T-helper 22 cell (primary cell): Measurements from ENCODE around the gene EXD1.

ENCODE experiments used
- DNase-seq: peaks from one replicate; pipeline ENCODE4 v3.0.0-alpha.2; 2020; ENCODE audit warnings: low read depth

EXD1 gene

GRCh38 chr15:41231422-41232226 lies 1.1 kb upstream of the EXD1 start:
- no peak for DNase-seq

GRCh38 chr15:41230345-41230649 lies 260 bp downstream of the EXD1 start:
- DNase-seq: no peak

DNA sequence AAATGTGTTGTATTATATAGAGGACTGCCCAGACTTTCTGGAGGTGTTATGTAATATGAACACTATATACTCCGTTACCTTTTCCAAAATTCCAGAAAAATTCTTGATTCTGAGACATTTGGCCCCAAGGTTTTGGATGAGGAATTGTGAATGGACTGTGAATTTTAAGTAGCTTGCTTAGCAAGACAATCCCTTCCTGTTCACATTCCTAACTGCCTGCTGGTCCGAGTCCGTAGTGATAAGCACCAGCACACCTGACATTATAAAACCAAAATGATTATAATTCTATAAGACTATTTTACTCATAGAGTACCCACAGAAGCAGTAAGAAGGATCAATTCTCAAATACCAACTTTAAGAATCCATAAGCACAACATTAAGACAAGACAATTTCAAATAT lies 11.2 kb downstream of the EXD1 start:
- DNase-seq: no peak

DNA sequence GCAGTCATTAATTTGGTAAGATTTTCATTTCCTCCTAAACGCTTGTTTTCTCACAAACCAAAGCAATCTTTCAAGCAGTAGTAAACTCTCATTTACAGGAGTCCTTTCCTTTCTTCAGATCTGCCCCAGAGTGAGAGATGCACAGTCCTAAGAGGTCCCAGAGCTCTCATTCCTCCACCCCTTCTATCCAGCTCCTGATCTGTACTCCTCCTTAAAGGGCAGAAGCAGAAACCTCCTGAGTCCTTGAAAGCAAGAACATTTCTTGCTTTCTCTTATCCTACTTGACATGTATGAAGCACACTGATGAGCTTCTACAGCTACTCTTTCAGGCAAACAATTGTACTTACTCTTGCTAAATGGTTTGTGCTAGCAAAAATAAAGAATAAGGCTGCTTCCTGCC lies 11.7 kb downstream of the EXD1 start:
- no peak for DNase-seq

DNA sequence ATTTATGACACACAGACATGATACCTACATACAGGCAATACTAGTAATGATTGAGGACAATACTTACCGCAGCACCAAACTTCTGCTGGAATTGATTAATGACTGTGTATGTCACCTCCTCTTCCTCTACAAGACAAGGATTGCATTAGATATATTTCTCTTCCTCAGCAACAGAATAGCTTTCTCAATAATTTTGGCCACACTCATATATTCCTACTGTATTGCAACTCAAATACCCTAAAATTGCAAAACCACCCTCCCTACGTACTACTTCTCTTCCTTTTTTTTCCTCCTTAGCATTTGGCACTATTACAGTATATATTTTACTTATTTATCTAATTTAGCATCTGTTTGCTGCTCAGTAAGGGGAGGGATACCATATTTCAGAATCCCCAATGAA lies 14.8 kb downstream of the EXD1 start:
- DNase-seq: no peak

DNA sequence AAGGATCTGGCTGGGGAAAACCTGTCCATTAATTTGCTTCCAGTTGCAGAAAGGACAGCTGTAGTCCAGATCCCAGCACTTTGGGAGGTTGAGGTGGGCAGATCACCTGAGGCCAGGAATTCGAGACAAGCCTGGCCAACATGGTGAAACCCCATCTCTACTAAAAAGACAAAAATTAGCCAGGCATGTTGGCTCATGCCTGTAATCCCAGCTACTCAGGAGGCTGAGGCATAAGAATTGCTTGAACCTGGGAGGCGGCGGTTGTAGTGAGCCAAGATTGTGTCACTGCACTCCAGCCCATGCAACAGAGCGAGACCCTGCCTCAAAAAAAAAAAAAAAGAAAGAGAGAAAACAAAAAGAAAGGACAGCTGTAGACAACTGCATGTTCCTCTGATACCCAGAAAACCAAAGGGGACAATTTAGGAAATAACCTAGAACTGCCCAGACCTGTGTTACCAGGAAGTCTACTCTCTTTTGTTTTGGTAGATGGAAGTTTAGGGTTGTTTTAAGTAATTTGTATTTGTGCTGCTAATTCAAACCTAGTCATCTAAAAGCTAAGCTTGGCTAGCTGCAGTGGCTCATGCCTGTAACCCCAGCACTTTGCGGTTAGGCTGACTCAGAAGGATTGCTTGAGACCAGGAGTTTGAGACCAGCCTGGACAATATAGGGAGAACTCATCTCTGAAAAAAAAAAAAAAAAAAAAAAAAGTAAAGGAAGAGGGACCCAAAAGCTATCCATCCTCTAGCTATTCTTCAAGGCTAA lies 22.7 kb downstream of the EXD1 start:
- DNase-seq: no peak

GRCh38 chr15:41205315-41205714 lies 25.2 kb downstream of the EXD1 start:
- no peak for DNase-seq

GRCh38 chr15:41203395-41203794 lies 27.2 kb downstream of the EXD1 start:
- no peak for DNase-seq

GRCh38 chr15:41199470-41199869 lies 31.1 kb downstream of the EXD1 start:
- no peak for DNase-seq

DNA sequence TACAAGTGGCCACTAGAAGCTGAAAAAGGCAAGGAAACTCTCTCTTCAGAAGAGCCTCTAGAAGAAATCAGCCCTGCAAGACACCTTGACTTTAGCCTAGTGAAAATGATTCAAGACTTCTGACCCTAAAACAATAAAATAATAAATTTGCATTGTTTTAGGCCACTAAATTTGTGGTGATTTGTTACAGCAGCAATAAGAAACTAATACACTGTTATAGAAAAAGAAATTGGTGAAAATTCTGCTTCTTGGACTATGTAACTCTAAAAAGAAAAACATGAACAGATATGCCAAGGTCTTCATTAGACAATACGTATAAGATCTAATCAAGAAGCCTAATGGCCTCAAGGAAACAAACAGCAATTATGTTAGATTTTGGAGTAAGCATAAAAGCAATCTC lies 36.1 kb downstream of the EXD1 start:
- DNase-seq: no peak

GRCh38 chr15:41183581-41183980 lies 47.0 kb downstream of the EXD1 start:
- DNase-seq: no peak

DNA sequence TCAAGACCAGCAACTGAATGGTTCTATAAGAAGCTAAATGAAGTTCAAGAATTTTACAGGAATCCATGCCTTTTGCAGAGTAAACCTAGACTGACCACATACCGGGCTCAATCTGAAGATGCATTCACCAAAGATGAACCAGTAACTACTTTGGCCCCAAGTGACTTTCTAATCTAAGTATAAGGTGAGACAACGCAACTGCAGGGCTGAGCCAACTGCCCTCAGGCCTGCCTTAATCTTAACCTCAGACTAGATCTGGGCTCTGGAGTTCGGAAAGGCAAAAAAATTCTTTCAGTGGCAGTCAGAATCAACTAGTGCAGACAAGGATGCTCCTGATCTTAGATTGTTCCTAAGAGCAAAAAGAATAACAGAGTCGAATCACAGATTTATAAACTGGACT lies 48.3 kb downstream of the EXD1 start:
- DNase-seq: no peak

DNA sequence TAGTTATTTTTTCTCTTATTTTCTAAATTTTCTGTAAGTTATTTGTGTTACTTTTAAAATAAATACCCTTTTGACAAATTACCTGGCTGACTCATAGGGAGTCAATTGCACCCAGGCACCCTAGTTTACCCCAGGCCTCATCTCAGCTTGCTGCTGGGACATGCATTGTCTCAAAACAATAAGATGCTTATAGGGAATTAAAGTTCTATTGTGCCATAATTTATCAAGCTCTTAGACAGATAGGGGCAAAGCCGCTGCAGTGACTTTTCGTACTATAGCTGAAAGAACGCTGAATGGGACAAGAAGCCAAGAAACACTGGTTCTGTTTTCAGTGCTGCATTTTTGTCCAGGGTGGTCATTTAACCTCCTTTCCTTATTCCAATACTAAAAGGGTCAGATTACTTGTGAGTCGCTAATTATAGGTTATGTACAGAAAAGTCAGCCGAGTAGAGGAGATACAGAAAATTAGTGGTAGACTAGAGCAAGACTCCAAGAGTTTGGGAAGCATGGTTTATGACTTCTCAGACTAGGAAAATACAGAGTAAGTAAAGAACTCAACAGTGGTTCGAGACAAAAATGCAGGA lies 50.3 kb downstream of the EXD1 start:
- no peak for DNase-seq

DNA sequence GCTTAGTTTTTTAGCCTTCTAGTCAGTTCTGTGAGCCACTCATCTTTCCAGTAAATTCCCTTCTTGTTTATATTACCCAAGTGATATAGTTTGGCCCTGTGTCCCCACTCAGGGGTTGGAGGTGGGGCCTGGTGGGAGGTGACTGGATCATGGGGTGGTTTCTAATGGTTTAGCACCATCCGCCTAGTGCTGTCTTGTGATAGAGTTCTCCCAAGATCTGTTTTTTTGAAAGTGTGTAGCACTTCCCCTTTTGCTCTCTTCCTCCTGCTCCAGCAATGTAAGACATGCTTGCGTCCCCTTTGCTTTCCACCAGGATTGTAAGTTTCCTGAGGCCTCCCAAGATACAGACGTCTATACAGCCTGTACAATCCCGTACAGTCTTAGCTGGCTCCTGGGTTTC lies 60.8 kb downstream of the EXD1 start:
- no peak for DNase-seq

DNA sequence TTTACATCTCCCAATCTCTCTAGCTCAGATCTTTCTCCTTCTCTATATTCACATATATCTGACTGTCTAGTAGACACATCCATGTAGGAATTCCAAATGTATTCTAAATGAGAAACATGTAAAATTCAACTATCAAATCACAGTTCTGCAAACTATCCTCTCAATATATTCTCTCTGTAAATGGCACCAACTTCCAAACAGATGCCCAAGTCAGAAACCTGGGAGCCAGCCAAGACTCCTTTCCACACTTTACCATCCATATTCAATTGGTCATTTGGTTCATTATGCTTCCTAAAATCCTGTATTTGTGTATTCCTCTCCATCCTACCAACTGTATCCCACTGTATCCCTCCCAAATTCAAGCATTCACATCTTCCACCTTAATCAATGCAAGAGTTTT lies 61.5 kb downstream of the EXD1 start:
- DNase-seq: no peak

DNA sequence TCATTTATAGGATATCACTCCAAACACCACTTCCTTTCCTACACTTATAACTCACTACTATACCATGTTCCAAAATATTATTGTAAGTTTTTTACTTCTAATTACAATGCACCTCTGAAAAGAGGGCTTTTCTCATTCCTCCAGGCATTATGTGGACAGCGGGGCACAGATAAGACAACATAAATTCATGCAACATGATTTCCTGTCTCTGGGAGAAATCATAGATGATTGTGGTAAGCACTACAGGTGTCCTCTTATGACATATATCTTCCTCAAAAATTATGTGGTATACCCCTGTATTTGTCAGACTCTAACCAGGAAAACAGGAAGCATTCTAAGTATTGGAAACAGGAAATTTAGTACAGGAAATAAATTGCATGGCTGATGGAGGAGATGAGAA lies 68.8 kb downstream of the EXD1 start:
- DNase-seq: no peak

DNA sequence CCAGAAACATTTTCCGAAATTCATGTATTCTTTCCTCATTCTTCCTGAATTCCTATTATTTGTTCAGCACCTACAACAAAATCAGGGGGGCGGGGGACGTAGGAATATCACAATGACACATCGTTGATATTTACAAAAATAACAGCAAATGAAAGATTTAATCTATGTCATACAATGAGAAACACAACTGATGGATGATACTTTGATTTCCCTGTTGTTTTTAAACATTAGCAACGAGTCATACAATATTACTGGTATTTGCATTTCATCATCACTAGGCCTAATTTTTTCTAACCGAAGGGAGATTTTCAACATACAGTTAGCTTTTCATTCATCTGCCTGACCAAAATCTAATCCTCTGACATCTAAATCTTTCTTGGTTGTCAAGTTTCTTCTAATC lies 69.2 kb downstream of the EXD1 start:
- DNase-seq: no peak

DNA sequence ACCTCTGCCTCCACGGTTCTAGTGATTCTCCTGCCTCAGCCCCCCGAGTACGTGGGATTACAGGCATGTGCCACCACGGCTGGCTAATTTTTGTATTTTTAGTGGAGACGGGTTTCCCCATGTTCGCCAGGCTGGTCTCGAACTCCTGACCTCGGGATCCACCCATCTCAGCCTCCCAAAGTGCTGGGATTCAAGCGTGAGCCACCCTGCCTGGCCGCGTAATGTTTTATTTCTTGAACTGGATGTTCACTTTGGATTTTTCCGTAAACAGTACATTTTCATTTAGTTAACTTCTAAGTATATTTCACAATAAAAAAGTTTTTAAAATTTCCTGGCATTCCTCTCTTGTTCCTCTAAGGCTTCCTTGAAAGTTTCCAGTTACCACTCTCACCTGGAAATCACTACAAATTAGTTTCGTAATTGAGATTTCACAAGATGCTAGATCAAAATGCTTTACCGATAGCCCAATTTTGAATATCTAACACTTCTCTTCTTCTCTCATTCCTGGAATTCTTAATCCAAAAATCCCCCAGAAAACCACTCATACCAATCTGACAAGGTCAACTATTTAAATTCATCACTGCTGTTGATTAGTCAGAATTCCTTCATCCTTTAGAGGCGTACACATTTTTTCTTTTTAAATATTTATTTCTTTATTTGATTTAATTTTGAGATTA lies 69.8 kb downstream of the EXD1 start:
- no peak for DNase-seq

DNA sequence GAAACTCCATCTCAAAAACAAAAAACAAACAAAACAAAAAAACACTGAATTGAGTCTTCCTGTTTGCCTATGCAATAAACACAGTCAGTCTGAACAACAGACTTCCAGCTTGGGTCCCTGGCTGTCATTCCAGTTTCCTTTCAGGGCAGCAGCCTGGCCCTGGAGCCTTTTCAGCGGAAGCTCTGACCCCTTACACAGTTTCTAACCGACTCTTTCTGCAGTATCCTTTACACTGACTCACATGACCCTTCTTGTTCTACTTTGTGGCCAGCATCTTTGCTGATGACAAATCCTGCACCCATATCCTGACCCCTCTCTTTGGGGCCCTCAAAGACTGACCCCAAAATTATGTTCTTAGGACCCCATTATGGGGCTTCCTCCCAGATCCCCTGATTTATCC lies 76.1 kb downstream of the EXD1 start:
- no peak for DNase-seq

DNA sequence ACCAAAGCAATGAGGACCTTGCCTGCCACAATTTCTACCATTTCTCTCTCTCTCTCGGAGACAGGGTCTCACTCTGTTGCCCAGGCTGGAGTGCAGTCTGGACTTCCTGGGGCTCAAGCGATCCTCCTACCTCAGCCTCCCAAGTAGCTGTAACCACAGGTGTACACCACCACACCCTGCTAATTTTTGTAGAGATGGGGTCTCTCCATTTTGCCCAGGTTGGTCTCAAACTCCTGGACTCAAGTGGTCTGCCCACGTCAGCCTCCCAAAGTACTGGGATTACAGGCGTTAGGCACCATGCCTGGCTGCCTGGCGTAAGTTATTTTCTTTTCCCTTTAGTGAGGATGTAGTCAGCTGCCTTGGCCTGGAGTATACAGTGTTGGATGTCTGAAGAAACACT lies 76.8 kb downstream of the EXD1 start:
- DNase-seq: no peak

DNA sequence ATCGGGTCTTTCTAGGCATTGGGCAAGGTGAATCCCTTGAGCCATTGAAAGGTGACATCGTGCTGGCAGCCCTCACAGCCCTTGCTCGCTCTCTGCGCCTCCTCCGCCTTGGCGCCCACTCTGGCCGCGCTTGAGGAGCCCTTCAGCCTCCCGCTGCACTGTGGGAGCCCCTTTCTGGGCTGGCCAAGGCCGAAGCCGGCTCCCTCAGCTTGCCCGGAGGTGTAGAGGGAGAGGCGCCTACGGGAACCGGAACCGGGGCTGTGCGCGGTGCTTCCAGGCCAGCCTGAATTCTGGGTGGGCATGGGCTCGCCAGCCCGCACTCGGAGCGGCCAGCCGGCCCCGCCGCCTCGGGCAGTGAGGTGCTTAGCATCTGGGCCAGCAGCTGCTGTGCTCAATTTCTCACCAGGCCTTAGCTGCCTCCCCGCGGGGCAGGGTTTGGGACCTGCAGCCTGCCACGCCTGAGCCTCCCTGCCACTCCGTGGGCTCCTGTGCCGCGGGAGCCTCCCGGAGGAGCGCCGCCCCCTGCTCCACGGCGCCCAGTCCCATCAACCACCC lies 79.0 kb downstream of the EXD1 start:
- DNase-seq: no peak

DNA sequence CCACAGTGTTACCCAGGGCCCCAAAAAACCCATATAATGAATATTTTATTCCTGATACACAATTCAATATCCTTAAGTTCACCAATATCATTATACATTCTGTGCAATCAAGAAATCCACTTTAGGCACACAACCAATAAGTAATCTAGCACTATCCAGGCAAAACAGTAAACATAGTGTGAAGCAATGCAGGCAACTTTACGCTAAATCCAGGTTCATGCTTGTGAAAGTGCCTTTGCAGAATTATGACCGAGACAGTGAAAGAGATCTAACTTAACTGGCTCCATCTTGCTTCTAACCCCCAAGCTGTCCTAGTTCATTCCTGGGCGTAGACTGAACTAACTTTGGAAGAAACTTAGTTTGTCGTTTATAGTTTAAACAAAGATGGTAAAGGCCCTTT lies 80.3 kb downstream of the EXD1 start:
- no peak for DNase-seq

GRCh38 chr15:41148065-41148464 lies 82.5 kb downstream of the EXD1 start:
- no peak for DNase-seq
